Measurements from ENCODE around the gene TKTL2. TPM values are rescaled to one million over a fixed set of nuclear protein-coding genes. Genes with fewer than 3 reads are reported as not detected.

Gene TKTL2, protein sequence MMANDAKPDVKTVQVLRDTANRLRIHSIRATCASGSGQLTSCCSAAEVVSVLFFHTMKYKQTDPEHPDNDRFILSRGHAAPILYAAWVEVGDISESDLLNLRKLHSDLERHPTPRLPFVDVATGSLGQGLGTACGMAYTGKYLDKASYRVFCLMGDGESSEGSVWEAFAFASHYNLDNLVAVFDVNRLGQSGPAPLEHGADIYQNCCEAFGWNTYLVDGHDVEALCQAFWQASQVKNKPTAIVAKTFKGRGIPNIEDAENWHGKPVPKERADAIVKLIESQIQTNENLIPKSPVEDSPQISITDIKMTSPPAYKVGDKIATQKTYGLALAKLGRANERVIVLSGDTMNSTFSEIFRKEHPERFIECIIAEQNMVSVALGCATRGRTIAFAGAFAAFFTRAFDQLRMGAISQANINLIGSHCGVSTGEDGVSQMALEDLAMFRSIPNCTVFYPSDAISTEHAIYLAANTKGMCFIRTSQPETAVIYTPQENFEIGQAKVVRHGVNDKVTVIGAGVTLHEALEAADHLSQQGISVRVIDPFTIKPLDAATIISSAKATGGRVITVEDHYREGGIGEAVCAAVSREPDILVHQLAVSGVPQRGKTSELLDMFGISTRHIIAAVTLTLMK
- total RNA-seq, result not detected
- polyA plus RNA-seq (2013, experiment 1 of 2), result not detected
- polyA plus RNA-seq (2013, experiment 2 of 2), result not detected
- long read RNA-seq, experiment 1, result 0 reads
- long read RNA-seq, experiment 2, result 0 reads
- long read RNA-seq, experiment 3, result 0 reads
- long read RNA-seq, experiment 4, result 0 reads

DNA sequence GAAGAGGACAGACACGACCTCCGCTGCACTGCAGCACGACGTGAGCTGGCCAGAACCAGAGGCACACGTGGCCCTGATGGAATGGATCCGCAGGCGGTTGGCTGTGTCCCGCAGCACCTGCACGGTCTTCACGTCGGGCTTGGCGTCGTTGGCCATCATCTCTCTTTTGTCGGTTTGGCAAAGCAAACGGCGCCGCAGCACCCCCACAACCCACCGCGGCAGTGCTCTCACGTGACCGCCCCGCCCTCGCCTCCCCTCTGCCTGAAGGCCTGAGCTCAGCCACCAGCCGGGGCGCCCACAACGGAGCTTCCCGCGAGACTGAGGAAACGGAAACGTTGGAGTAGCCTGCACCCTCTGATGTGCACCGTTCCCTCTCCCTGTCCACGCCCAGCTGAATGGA is at the start of gene TKTL2:
TKTL2 (minus strand) TSS at position 179 of the 400 bp plus-strand sequence; CDS start at position 159, 20 bp downstream.
- DNase-seq, result no peak
- no peaks in the 10 kb centered on the region for H3K4me1 Mint-ChIP-seq
- Histone ChIP-seq H3K4me3 (ENCODE audit: low read length) (no peak within 1 kb of the TSS), H3K27me3 (ENCODE audit: control insufficient read depth, insufficient read depth, low read length, poor library complexity, severe bottlenecking) (no peaks in the 10 kb centered on the region), H3K36me3 (ENCODE audit: control insufficient read depth, insufficient read depth, low read length) (no peaks in the 10 kb centered on the region), H3K9me3 (ENCODE audit: control insufficient read depth, low read length) (no peaks in the 10 kb centered on the region), H3K27ac (ENCODE audit: low read depth, low read length) (no peak within 1 kb of the TSS), H3K4me1 (ENCODE audit: control insufficient read depth, insufficient read depth, low read length) (no peaks in the 10 kb centered on the region), H3K9ac (ENCODE audit: extremely low read depth, low read length, poor library complexity, severe bottlenecking) (no peak within 1 kb of the TSS)
- H3K4me3 Mint-ChIP-seq, result no peak within 1 kb of the TSS
- TF ChIP-seq, protein P1, sequence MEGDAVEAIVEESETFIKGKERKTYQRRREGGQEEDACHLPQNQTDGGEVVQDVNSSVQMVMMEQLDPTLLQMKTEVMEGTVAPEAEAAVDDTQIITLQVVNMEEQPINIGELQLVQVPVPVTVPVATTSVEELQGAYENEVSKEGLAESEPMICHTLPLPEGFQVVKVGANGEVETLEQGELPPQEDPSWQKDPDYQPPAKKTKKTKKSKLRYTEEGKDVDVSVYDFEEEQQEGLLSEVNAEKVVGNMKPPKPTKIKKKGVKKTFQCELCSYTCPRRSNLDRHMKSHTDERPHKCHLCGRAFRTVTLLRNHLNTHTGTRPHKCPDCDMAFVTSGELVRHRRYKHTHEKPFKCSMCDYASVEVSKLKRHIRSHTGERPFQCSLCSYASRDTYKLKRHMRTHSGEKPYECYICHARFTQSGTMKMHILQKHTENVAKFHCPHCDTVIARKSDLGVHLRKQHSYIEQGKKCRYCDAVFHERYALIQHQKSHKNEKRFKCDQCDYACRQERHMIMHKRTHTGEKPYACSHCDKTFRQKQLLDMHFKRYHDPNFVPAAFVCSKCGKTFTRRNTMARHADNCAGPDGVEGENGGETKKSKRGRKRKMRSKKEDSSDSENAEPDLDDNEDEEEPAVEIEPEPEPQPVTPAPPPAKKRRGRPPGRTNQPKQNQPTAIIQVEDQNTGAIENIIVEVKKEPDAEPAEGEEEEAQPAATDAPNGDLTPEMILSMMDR (conservative IDR thresholded peaks at IDR 0.05), result no peak
- no peaks in the 10 kb centered on the region for H3K36me3 Mint-ChIP-seq (ENCODE audit: low read depth)
- 94 to 95% methylated on average over 25 to 32 of the region's 32 CpGs for WGBS, 2 experiments (ENCODE audit: insufficient coverage in 1 of 2, insufficient read length in 1 of 2)
- H3K9me3 Mint-ChIP-seq, result no peaks in the 10 kb centered on the region
- H3K27ac Mint-ChIP-seq, result no peak within 1 kb of the TSS
- H3K27me3 Mint-ChIP-seq (ENCODE audit: insufficient read depth), result no peaks in the 10 kb centered on the region

DNA sequence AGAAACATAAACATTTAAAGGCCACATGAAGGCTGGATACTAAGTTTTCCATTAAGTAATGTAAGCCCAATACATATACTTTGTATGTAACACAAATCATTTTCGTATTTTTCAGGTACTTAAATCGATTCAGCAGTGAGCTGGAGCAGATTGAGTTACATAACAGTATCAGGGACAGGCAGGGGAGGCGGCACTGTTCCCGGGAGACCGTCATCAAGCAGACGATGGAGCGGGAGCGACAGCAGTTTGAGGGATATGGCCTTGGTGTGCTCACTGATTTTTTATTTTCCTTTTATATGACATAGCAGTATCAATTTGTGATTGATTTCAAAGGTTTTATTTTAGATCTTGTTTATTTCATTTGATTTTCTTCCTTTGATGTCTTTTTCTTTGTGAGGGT is 41.6 kb upstream of the TKTL2 start:
- Histone ChIP-seq H3K4me1 (ENCODE audit: control insufficient read depth, insufficient read depth, low read length) (no peaks in the 10 kb centered on the region), H3K27ac (ENCODE audit: low read depth, low read length) (no peak overlapping the region), H3K27me3 (ENCODE audit: control insufficient read depth, insufficient read depth, low read length, poor library complexity, severe bottlenecking) (no peaks in the 10 kb centered on the region), H3K36me3 (ENCODE audit: control insufficient read depth, insufficient read depth, low read length) (peaks cover 96% of the 10 kb centered on the region), H3K9ac (ENCODE audit: extremely low read depth, low read length, poor library complexity, severe bottlenecking) (no peak overlapping the region), H3K4me3 (ENCODE audit: low read length) (no peak overlapping the region), H3K9me3 (ENCODE audit: control insufficient read depth, low read length) (no peaks in the 10 kb centered on the region)
- no peak overlapping the region for H3K27ac Mint-ChIP-seq
- no peak for DNase-seq
- WGBS, 2 experiments (ENCODE audit: insufficient coverage in 1 of 2, insufficient read length in 1 of 2), result 97 to 98% methylated on average over 6 to 8 of the region's 8 CpGs
- TF ChIP-seq, protein P1 (conservative IDR thresholded peaks at IDR 0.05), result no peak
- peaks cover 20% of the 10 kb centered on the region for H3K4me1 Mint-ChIP-seq
- peaks cover 58% of the 10 kb centered on the region for H3K36me3 Mint-ChIP-seq (ENCODE audit: low read depth)
- no peak overlapping the region for H3K4me3 Mint-ChIP-seq
- no peaks in the 10 kb centered on the region for H3K9me3 Mint-ChIP-seq
- H3K27me3 Mint-ChIP-seq (ENCODE audit: insufficient read depth), result no peaks in the 10 kb centered on the region

DNA sequence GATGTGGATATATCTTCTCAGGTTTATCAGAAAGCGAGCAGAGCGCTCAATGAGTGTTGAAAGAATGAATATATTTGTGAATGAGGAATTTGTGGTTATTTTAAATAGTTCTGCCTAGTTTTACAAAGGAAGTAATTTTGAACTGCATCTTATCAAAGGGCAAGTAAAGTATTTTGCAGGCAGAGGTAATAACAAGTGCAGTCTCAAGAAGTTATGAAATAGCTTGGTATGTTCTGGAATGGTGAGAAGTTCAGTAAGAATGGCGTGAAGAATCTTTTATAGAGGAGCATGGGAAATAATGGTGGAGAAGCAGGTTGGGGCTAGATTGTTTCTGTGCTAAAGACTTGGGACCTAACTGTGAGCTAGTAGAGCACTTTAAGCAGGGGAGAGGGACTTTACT is 31.8 kb upstream of the TKTL2 start:
- DNase-seq, result no peak
- peaks cover 5% of the 10 kb centered on the region for H3K4me1 Mint-ChIP-seq
- Histone ChIP-seq H3K4me3 (ENCODE audit: low read length) (no peak overlapping the region), H3K9ac (ENCODE audit: extremely low read depth, low read length, poor library complexity, severe bottlenecking) (no peak overlapping the region), H3K36me3 (ENCODE audit: control insufficient read depth, insufficient read depth, low read length) (peaks cover 43% of the 10 kb centered on the region), H3K27ac (ENCODE audit: low read depth, low read length) (no peak overlapping the region), H3K27me3 (ENCODE audit: control insufficient read depth, insufficient read depth, low read length, poor library complexity, severe bottlenecking) (no peaks in the 10 kb centered on the region), H3K4me1 (ENCODE audit: control insufficient read depth, insufficient read depth, low read length) (no peaks in the 10 kb centered on the region), H3K9me3 (ENCODE audit: control insufficient read depth, low read length) (peaks cover 10% of the 10 kb centered on the region)
- H3K9me3 Mint-ChIP-seq, result peaks cover 3% of the 10 kb centered on the region
- TF ChIP-seq, protein P1 (conservative IDR thresholded peaks at IDR 0.05), result no peak
- H3K36me3 Mint-ChIP-seq (ENCODE audit: low read depth), result peaks cover 24% of the 10 kb centered on the region
- WGBS, 2 experiments (ENCODE audit: insufficient coverage in 1 of 2, insufficient read length in 1 of 2), result 92 to 95% methylated on average over 2 to 3 of the region's 3 CpGs
- no peaks in the 10 kb centered on the region for H3K27me3 Mint-ChIP-seq (ENCODE audit: insufficient read depth)
- H3K27ac Mint-ChIP-seq, result peak overlapping the region; percentile 23
- H3K4me3 Mint-ChIP-seq, result no peak overlapping the region

All from endodermal cell (in vitro differentiated cells).